Measurements from ENCODE around the gene TP53INP2. TPM values are rescaled to one million over a fixed set of nuclear protein-coding genes. Genes with fewer than 3 reads are reported as not detected.

Gene TP53INP2
- total RNA-seq, 1 experiment from 2014 or later = 7.1 TPM

GRCh38 chr20:34693414-34693813 lies 10.7 kb upstream of the TP53INP2 start:
- no peaks in the 10 kb centered on the region for H3K9me2 ChIP-seq (ENCODE audit: insufficient read depth)
- no peaks in the 10 kb centered on the region for H3K79me2 ChIP-seq (ENCODE audit: insufficient read depth, low read length)
- no TSS peak for BruUV-seq (replicated peaks)
- H3K27me3 ChIP-seq (ENCODE audit: insufficient read depth, low read length) = no peaks in the 10 kb centered on the region
- H3K9me3 ChIP-seq (ENCODE audit: control insufficient read depth in 1 of 2, insufficient read depth in 1 of 2, low read depth in 1 of 2, low read length in 2 of 2) = no peaks in the 10 kb centered on the region
- H4K20me1 ChIP-seq (ENCODE audit: insufficient read depth) = no peaks in the 10 kb centered on the region
- ATAC-seq (no peak), DNase-seq (ENCODE audit: low read depth, low spot score) (no peak)
- POLR2A ChIA-PET = no interaction called here
- intact Hi-C loops (cut with micrococcal nuclease) = no loop called here
- no peak overlapping the region for H3K27ac ChIP-seq (ENCODE audit: low read depth, low read length)
- no peak overlapping the region for H2AFZ ChIP-seq (ENCODE audit: low read depth, low read length, poor library complexity, severe bottlenecking)
- no peak overlapping the region for H3K9ac ChIP-seq (ENCODE audit: low read length)
- RAD21 ChIA-PET (ENCODE audit: low non-redundant PET in 1 of 2, low total read pairs in 2 of 2, uncharacterized antibody in 2 of 2, unreplicated experiment in 2 of 2) = no interaction called here
- no peak overlapping the region for H3K4me2 ChIP-seq (ENCODE audit: low read length)
- H3K36me3 ChIP-seq (ENCODE audit: control insufficient read depth in 1 of 2, insufficient read depth in 2 of 2, low read length in 2 of 2) = no peaks in the 10 kb centered on the region
- TF ChIP-seq SIN3A (IDR thresholded peaks at IDR 0.05; ENCODE audit: low read depth) = no peak
- TF ChIP-seq POLR2A (IDR thresholded peaks at IDR 0.05; ENCODE audit: borderline replicate concordance, extremely low read depth, insufficient read depth, insufficient read length) = no peak
- TF ChIP-seq SP1 (IDR thresholded peaks at IDR 0.05; ENCODE audit: low read depth) = no peak
- TF ChIP-seq POLR2AphosphoS5 (IDR thresholded peaks at IDR 0.05; ENCODE audit: low read depth, low read length) = no peak
- no peak for TF ChIP-seq EZH2phosphoT487 (IDR thresholded peaks at IDR 0.05; ENCODE audit: borderline replicate concordance)
- no peak for TF ChIP-seq EGR1 (IDR thresholded peaks at IDR 0.05; ENCODE audit: low read depth)
- TF ChIP-seq ELF1 (IDR thresholded peaks at IDR 0.05; ENCODE audit: borderline replicate concordance, low read depth) = no peak
- no peak for TF ChIP-seq ZFX (IDR thresholded peaks at IDR 0.05)
- no peak for TF ChIP-seq CTCF (IDR thresholded peaks at IDR 0.05 in 2 of 3, conservative IDR thresholded peaks at IDR 0.05 in 1 of 3; ENCODE audit: borderline replicate concordance in 1 of 3, insufficient read depth in 1 of 3, low read depth in 2 of 3, low read length in 2 of 3)
- TF ChIP-seq YY1 (IDR thresholded peaks at IDR 0.05; ENCODE audit: extremely low read depth, insufficient replicate concordance, low read depth, low read length) = no peak
- TF ChIP-seq ZBTB33 (IDR thresholded peaks at IDR 0.05; ENCODE audit: extremely low read depth, insufficient replicate concordance, low read length) = no peak
- TF ChIP-seq JUND (IDR thresholded peaks at IDR 0.05) = no peak
- no peak for TF ChIP-seq EZH2 (IDR thresholded peaks at IDR 0.05)
- no peak for TF ChIP-seq MAX (IDR thresholded peaks at IDR 0.05)
- CTCF ChIA-PET = no interaction called here
- H3K4me3 ChIP-seq (replicated peaks in 1 of 2; ENCODE audit: low read depth in 1 of 2, low read length in 2 of 2) = no peak overlapping the region
- no peaks in the 10 kb centered on the region for H3K4me1 ChIP-seq (ENCODE audit: control insufficient read depth in 1 of 2, insufficient read depth in 2 of 2, low read length in 2 of 2)

All from HCT116 (cell line).